ENCODE measurements around the gene APMAP.

The APMAP gene

GRCh38 chr20:24992487-24993205, at the start of gene APMAP:
TSS of gene APMAP (minus strand) at chr20:24992751. CDS start at chr20:24992688, 63 bp downstream.
- peak; percentile 76 for DNase-seq

DNA sequence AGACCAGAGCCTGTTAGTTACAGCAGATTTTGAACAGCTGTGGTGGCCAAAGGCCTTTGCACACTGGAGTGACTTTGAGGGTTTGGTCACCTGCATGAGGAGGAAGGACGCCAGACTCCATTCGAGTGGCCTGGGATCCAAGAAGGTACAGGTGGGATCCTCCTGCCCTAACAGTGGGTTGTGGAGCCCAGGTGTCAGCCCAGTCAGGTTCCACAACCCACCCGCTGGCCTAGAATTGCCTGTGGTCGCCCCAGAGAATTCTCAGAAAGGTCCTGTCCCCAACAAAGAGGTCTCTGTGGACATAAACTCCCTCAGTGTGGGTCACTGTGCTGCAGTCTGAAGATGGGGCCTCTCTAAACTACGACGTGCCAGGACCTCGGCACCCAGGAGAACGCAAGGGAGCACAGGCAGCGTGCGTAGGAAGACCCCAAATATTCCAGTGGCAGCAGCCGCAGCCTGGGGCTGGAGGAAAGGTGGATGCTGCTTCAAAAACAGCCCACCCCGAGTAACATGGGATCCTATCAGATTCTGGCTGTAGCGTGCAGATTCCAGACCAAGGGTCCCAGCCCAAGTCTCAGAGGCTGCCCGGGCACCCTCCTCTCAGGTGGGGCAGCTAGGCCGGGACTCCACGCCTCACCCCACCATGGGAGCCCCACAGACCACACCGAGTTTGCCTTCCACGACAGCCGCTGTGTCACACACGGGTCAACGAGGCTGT, 49.4 kb upstream of the APMAP start:
- no peak for DNase-seq

GRCh38 chr20:25040438-25040831, 47.9 kb upstream of the APMAP start:
- no peak for DNase-seq

DNA sequence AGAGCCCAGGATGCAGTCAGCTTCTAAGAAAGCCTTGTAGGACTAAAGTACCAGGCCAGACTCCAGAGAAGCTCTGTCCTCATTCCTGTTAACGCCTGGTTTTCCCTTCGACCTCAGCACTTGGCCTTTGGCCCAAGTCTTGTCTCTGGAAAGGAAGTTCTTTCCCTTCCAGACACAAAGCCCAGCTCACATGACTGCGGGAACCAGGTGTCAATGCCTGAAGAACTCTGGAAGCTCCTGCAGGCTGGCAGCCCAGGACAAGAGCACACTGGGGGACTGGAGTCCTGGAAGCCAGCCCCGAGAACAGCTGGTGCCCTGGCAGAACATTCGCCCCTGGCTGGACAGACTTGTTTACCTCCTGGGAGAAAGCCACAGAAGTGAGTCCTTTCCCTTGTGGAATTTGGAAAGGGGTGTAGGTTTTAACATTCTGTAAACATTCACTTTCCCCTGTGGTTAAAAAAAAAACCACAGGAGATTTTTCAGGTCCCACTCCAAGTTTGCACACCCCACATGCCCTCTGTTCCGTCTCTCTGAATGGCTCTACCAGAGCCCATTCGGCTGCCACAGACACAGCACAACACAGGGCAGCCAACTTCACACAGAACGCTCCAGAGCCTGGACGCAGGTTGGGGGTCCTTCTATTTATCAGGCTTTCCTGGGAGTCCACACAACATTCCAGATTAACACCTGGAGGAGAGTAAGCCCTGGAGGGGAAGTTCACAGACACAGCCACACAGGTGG, 47.3 kb upstream of the APMAP start:
- no peak for DNase-seq

- no peak for DNase-seq
These were observed 46.1 kb upstream of the APMAP start for GRCh38 chr20:25038591-25039015.

- DNase-seq, result no peak
These were observed 45.5 kb upstream of the APMAP start for GRCh38 chr20:25038103-25038410.

GRCh38 chr20:25037288-25038102, 44.9 kb upstream of the APMAP start:
- DNase-seq, result no peak

- DNase-seq, result no peak
These were observed 43.9 kb upstream of the APMAP start for GRCh38 chr20:25036331-25036936.

DNA sequence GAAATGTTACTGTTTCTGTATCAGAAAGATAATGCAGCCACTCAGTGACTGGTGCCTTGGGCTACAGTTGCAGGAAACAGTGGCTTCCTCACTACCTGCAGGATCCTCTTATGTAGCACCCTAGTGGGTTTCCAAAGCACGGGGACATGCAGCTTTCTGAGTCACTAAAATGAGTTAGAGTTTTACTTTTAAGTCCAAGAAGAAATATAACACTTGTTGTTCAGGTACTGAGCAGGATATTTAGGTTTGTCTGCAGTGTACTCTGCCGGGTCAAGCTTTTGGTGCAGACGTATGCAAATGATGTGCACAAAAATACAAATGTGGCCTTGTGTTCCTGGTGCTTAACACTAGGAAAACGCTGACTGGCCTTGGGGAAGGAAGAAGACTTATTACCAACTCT, 43.4 kb upstream of the APMAP start:
- no peak for DNase-seq

GRCh38 chr20:25033924-25034300, 41.4 kb upstream of the APMAP start:
- DNase-seq, result no peak

- DNase-seq, result peak; percentile 4
These were observed 40.8 kb upstream of the APMAP start for GRCh38 chr20:25033265-25033923.

DNA sequence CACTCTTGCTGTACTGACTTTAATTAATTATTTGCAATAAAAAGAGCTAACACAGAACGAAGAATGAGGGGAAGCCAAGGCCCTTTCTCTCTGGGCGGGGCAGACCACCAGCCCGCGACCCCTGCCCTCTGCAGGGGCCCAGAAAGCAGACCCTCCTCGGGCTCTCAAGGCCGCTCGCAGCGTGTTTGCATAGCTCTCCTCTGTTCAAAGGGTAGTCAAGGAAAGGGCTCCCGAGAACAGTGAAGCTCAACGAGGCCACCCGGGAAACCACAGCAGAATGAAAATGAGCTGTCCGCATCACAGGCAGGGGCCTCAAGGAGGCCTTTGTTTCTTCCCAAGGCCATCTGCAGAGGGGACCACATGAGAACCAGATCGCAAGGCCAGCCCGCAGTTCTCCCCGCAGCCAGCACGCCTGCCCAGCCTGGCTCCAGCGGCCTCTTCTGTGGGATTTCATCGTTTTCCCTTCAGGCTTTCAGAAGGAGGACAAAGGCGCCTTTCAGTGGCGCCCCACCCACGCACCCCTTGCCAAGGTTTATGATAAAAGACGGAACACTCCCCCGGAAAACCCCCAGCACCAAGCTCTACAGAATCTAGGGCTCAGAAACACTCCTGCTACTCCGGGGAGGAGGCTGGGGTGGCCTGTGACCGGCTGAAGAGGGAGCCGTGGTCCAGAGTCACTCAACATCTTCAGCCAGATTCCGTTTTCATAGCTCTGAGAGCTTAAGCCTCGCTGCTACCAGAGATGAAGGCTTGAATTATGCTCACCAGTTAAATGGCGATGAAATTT, 40.1 kb upstream of the APMAP start:
- DNase-seq, result no peak

DNA sequence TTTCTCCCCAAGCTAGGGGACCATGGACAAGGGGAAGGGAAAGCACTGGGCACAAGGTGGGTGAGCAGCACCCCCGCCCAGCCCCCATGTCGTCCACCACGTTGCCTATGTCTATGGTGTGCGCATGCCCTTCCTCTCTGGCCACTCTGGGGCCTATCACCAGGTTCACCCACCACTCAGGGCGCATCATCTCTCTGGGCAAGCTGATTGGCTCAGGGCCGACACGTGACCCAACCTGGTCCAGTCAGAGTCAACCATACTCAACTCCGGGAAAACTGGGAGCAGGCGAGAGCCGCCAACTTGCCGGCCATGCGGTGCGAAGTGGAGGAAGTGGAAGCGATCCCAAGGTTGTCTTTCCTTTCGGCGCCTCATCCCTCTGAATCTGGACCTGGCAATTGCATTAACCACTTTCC, 39.5 kb upstream of the APMAP start:
- no peak for DNase-seq

- no peak for DNase-seq
These were observed 38.7 kb upstream of the APMAP start for GRCh38 chr20:25031241-25031640.

DNA sequence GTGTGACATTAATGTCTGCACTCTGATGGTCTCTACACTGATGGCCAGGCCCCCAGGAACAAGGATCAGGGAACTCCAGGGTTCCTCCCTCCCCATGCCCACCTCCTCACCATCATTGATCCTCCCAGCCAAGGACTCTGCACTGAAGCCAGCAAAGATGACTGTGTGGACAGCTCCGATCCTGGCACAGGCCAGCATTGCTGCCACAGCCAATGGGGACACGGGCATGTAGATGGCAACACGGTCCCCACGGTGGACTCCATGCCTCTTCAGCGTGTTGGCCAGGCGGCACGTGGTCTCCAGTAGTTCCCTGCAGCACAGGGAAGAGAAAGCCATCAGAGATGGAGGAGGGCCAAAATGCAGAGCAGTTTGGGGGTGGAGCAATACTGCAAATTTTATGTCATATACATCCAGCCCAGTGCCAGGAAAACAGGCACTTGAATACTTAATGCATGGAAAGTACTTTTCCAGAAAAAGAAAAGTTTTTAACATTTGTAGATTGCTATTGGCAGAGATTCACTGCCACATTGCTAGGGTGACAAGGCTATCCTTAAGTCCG, 38.2 kb upstream of the APMAP start:
- DNase-seq, result no peak

GRCh38 chr20:25030007-25030648, 37.6 kb upstream of the APMAP start:
- no peak for DNase-seq

DNA sequence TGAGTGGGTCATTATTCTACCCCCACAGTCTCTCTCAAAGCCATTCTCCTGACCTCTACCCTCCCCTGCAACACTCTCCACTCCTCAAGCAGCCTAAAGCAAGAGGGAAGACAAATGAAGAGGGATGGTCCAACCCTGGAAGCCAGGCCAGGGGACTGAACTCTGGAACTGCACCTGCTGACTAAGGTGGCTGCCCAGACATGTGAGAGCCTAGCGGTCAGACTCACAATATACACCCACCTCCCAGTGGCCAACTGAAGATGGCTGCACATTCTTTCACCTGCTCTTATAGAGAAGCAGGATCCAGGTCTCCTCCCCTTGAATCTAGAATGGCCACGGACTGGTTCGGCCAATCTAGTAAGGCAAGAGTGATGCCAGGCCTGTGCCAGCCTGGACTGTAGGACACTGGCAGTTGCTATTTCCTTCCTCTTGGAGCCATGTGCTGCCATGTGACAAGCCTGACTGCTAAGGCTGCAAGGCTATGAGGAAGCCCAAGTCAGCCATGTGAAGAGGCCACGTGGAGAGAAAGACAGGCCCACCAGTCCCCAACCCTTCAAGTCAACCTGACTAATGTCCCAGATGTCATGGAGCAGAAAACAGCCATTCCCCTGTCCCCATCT, 33.5 kb upstream of the APMAP start:
- no peak for DNase-seq

- no peak for DNase-seq
These were observed 32.7 kb upstream of the APMAP start for GRCh38 chr20:25025091-25025861.

DNA sequence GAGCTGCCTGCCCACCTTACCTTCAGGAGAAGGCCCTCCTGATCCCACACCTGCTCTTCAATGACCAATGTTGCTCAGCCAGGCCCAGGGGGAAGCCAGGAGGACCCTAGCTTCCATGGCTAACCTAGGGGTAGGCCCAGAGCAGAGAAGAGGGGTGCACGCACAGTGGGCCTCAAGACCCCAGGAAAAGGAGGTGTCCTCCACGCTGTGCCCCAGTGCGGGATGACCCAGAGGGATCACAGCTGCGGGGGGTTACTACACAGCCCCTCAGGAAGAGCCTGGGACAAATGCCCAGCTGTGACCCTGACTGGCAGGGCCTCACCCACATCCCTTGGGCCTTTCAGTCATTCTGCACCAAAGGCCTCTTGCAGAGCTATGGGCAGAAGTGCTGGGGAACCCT, 31.6 kb upstream of the APMAP start:
- DNase-seq, result no peak

All from NCI-H1694 (cell line).